HCT116 (cell line): ENCODE measurements around the gene LCE2A. TPM values are rescaled to one million over a fixed set of nuclear protein-coding genes. Genes with fewer than 3 reads are reported as not detected.

Experiments used
- ATAC-seq: fragments of 200-7000 bp; cut with Tn5 transposase; 2 replicates; pipeline ENCODE4 v1.9.1; 2020; ENCODE audit warnings: mild to moderate bottlenecking, moderate library complexity
- Bru-seq: library from RNA; stranded (reverse); fragments of 400-500 nt; gene quantifications from one replicate; lab custom pipeline; 2021; lab: Mats Ljungman, UMichigan
- BruChase-seq, 2 experiments: library from RNA; stranded (reverse); fragments of 400-500 nt; gene quantifications; one replicate each; lab custom pipeline; 2021; lab: Mats Ljungman, UMichigan
- BruUV-seq: library from RNA; stranded (reverse); fragments of 400-500 nt; replicated peaks from 2 replicates; lab custom pipeline; 2021; lab: Mats Ljungman, UMichigan
- CTCF ChIA-PET: fragments of 300-600 bp; sonication (Branson Sonifier 250); formaldehyde crosslinking; loops from one replicate; lab custom pipeline; 2021; ENCODE audit warnings: antibody characterized with exemption; lab: Charles Lee
- POLR2A ChIA-PET: fragments of 300-600, 350-600 bp; sonication (Branson Sonifier 250); formaldehyde crosslinking; loops from one replicate; lab custom pipeline; 2021; ENCODE audit warnings: antibody characterized with exemption; lab: Charles Lee
- RAD21 ChIA-PET, 2 experiments: fragments of 300-600 bp; sonication (Branson Sonifier 250); formaldehyde crosslinking; loops; one replicate each; lab custom pipeline; 2023; ENCODE audit warnings: low total read pairs in 2 of 2; ENCODE audit not compliant: uncharacterized antibody in 2 of 2, unreplicated experiment in 2 of 2, low non-redundant PET in 1 of 2; lab: Charles Lee
- DNase-seq: peaks from one replicate; pipeline ENCODE4 v3.0.0-alpha.2; 2010; ENCODE audit warnings: low read depth, low spot score
- H2AFZ ChIP-seq: fragments of 200-600 bp; shearing (Covaris generic), sonication (generic); 2 replicates; pipeline ENCODE4 v1.6.1; 2017; ENCODE audit warnings: low read depth, mixed run types, mixed read lengths, antibody characterized with exemption, low read length; ENCODE audit not compliant: poor library complexity, severe bottlenecking
- H3K27ac ChIP-seq: 2 replicates; pipeline ENCODE4 v1.5.1; 2012; ENCODE audit warnings: low read depth, low read length
- H3K27me3 ChIP-seq: fragments of 200-600 bp; sonication (generic); 2 replicates; pipeline ENCODE4 v1.6.1; 2016; ENCODE audit warnings: mixed run types, low read length, mixed read lengths; ENCODE audit not compliant: insufficient read depth
- H3K36me3 ChIP-seq, 2 experiments: fragments of 200-500 bp in 1 of 2; fragments of 200-600 bp in 1 of 2; sonication (Bioruptor generic) in 1 of 2; sonication (generic) in 1 of 2; 2 replicates each; pipeline versions ENCODE4 v1.5.1 to v1.6.1; 2014 to 2016; ENCODE audit warnings: low read length in 2 of 2, inconsistent platforms in 1 of 2, mixed read lengths in 1 of 2, mixed run types in 1 of 2; ENCODE audit not compliant: insufficient read depth in 2 of 2, control insufficient read depth in 1 of 2
- H3K4me1 ChIP-seq, 2 experiments: fragments of 200-600 bp in 1 of 2; sonication (generic) in 1 of 2; 2 replicates each; pipeline versions ENCODE4 v1.5.1 to v1.6.1; 2012 to 2017; ENCODE audit warnings: low read length in 2 of 2, inconsistent platforms in 1 of 2, mild to moderate bottlenecking in 1 of 2, mixed read lengths in 1 of 2, mixed run types in 1 of 2, moderate library complexity in 1 of 2; ENCODE audit not compliant: insufficient read depth in 2 of 2, control insufficient read depth in 1 of 2
- H3K4me2 ChIP-seq: fragments of 200-600 bp; sonication (generic); 2 replicates; pipeline ENCODE4 v1.6.1; 2017; ENCODE audit warnings: mixed run types, low read length, mixed read lengths
- H3K4me3 ChIP-seq, 2 experiments: fragments of 200-600 bp in 1 of 2; sonication (generic) in 1 of 2; replicated peaks in 1 of 2; 2 replicates each; pipeline ENCODE4 v1.5.1; 2011 to 2016; ENCODE audit warnings: low read length in 2 of 2, control low read depth in 1 of 2, low read depth in 1 of 2, mild to moderate bottlenecking in 1 of 2, mixed read lengths in 1 of 2, mixed run types in 1 of 2
- H3K79me2 ChIP-seq: fragments of 200-600 bp; sonication (generic); 2 replicates; pipeline ENCODE4 v1.6.1; 2017; ENCODE audit warnings: mild to moderate bottlenecking, mixed run types, low read length, moderate library complexity, mixed read lengths; ENCODE audit not compliant: insufficient read depth
- H3K9ac ChIP-seq: fragments of 200-600 bp; sonication (generic); 2 replicates; pipeline ENCODE4 v1.6.1; 2016; ENCODE audit warnings: low read length, mixed read lengths
- H3K9me2 ChIP-seq: fragments of 200-600 bp; sonication (generic), shearing (Covaris generic); 2 replicates; pipeline ENCODE4 v1.6.1; 2017; ENCODE audit warnings: mixed run types, mild to moderate bottlenecking, moderate library complexity; ENCODE audit not compliant: insufficient read depth
- H3K9me3 ChIP-seq, 2 experiments: fragments of 200-500 bp in 1 of 2; fragments of 200-600 bp in 1 of 2; sonication (Bioruptor generic) in 1 of 2; sonication (generic) in 1 of 2; 2 replicates each; pipeline ENCODE4 v1.6.1; 2014 to 2017; ENCODE audit warnings: low read length in 2 of 2, mixed read lengths in 2 of 2, inconsistent platforms in 1 of 2, low read depth in 1 of 2, mild to moderate bottlenecking in 1 of 2, mixed run types in 1 of 2, moderate library complexity in 1 of 2; ENCODE audit not compliant: control insufficient read depth in 1 of 2, insufficient read depth in 1 of 2
- H4K20me1 ChIP-seq: fragments of 200-600 bp; sonication (generic), shearing (Covaris generic); 2 replicates; pipeline ENCODE4 v1.6.1; 2017; ENCODE audit warnings: mixed run types, mild to moderate bottlenecking, moderate library complexity; ENCODE audit not compliant: insufficient read depth
- CBX3 ChIP-seq: IDR thresholded peaks from 2 replicates; pipeline ENCODE4 v1.6.1; 2012; ENCODE audit warnings: low read depth
- EGR1 ChIP-seq: IDR thresholded peaks from 2 replicates; pipeline ENCODE4 v1.6.1; 2012; ENCODE audit warnings: low read depth
- ELF1 ChIP-seq: IDR thresholded peaks from 2 replicates; pipeline ENCODE4 v1.6.1; 2012; ENCODE audit warnings: low read depth, borderline replicate concordance
- EZH2 ChIP-seq: fragments of 200-600 bp; sonication (generic); IDR thresholded peaks from 2 replicates; pipeline ENCODE4 v1.6.1; 2017; ENCODE audit warnings: antibody characterized with exemption, mixed run types
- EZH2phosphoT487 ChIP-seq: fragments of 200-600 bp; IDR thresholded peaks from 2 replicates; pipeline ENCODE4 v1.6.1; 2018; ENCODE audit warnings: antibody characterized with exemption, borderline replicate concordance
- POLR2AphosphoS5 ChIP-seq: IDR thresholded peaks from 2 replicates; pipeline ENCODE4 v1.6.1; 2011; ENCODE audit warnings: mild to moderate bottlenecking, low read depth, low read length, moderate library complexity
- RAD21 ChIP-seq: IDR thresholded peaks from 2 replicates; pipeline ENCODE4 v1.6.1; 2012; ENCODE audit warnings: low read depth, mild to moderate bottlenecking
- SIN3A ChIP-seq: IDR thresholded peaks from 2 replicates; pipeline ENCODE4 v1.6.1; 2012; ENCODE audit warnings: low read depth
- SP1 ChIP-seq: IDR thresholded peaks from 2 replicates; pipeline ENCODE4 v1.6.1; 2012; ENCODE audit warnings: low read depth
- TCF7L2 ChIP-seq: IDR thresholded peaks from 2 replicates; pipeline ENCODE4 v1.7.0; 2011; ENCODE audit warnings: borderline replicate concordance, inconsistent platforms; ENCODE audit not compliant: insufficient read depth, insufficient read length; ENCODE audit errors: extremely low read depth
- YY1 ChIP-seq: IDR thresholded peaks from 2 replicates; pipeline ENCODE4 v1.6.1; 2011; ENCODE audit warnings: low read length, low read depth, moderate library complexity, mild to moderate bottlenecking; ENCODE audit not compliant: insufficient replicate concordance; ENCODE audit errors: extremely low read depth
- ZNF274 ChIP-seq: fragments of 200-500 bp; sonication (Bioruptor generic); IDR thresholded peaks from 2 replicates; pipeline ENCODE4 v1.6.1; 2014; ENCODE audit warnings: mild to moderate bottlenecking, low read depth, low read length, inconsistent platforms
- intact Hi-C: fragments of 100-400 bp; cut with micrococcal nuclease; formaldehyde crosslinking; loops from 2 replicates; pipeline ENCODE4 v1.10.0; 2022
- long read RNA-seq: library from polyadenylated mRNA; unstranded; transcript quantifications from one replicate; pipeline ENCODE4 v2.0.0, GENCODE V29; 2021; ENCODE audit not compliant: unreplicated experiment
- polyA plus RNA-seq: library from polyadenylated mRNA; unstranded; fragments of >200 nt; gene quantifications from 2 replicates; pipeline ENCODE4 v1.2.1, GENCODE V29; 2012; ENCODE audit warnings: missing spikeins
- total RNA-seq: library from RNA; stranded (reverse); gene quantifications from one replicate; pipeline ENCODE4 v1.2.1, GENCODE V29; 2021; ENCODE audit not compliant: unreplicated experiment
- TF ChIP-seq, protein P1 (sequence below): IDR thresholded peaks from 2 replicates; pipeline ENCODE4 v1.6.1; 2011; ENCODE audit warnings: mild to moderate bottlenecking, low read length, moderate library complexity; ENCODE audit not compliant: insufficient replicate concordance; ENCODE audit errors: extremely low read depth
- TF ChIP-seq, protein P2 (sequence below): IDR thresholded peaks from 2 replicates; pipeline ENCODE4 v1.6.1; 2012; ENCODE audit warnings: low read depth
- TF ChIP-seq, protein P3 (sequence below), 3 experiments: fragments of 200-600 bp in 1 of 3; sonication (generic) in 1 of 3; IDR thresholded peaks in 2 of 3; conservative IDR thresholded peaks in 1 of 3; 2 replicates each; pipeline ENCODE4 v1.5.1; 2012 to 2017; ENCODE audit warnings: low read depth in 2 of 3, low read length in 2 of 3, antibody characterized with exemption in 1 of 3, borderline replicate concordance in 1 of 3, control low read depth in 1 of 3, mild to moderate bottlenecking in 1 of 3, mixed read lengths in 1 of 3, mixed run types in 1 of 3, moderate library complexity in 1 of 3; ENCODE audit not compliant: insufficient read depth in 1 of 3

The LCE2A gene, protein sequence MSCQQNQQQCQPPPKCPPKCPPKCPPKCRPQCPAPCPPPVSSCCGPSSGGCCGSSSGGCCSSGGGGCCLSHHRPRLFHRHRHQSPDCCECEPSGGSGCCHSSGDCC
- total RNA-seq (not detected), Bru-seq, nascent RNA (not detected), BruChase-seq, experiment 1, labeled RNA remaining after a 6-hour chase (not detected), BruChase-seq, experiment 2, labeled RNA remaining after a 2-hour chase (not detected)
- polyA plus RNA-seq, result not detected in 2 replicates
- long read RNA-seq, result 0 reads

DNA sequence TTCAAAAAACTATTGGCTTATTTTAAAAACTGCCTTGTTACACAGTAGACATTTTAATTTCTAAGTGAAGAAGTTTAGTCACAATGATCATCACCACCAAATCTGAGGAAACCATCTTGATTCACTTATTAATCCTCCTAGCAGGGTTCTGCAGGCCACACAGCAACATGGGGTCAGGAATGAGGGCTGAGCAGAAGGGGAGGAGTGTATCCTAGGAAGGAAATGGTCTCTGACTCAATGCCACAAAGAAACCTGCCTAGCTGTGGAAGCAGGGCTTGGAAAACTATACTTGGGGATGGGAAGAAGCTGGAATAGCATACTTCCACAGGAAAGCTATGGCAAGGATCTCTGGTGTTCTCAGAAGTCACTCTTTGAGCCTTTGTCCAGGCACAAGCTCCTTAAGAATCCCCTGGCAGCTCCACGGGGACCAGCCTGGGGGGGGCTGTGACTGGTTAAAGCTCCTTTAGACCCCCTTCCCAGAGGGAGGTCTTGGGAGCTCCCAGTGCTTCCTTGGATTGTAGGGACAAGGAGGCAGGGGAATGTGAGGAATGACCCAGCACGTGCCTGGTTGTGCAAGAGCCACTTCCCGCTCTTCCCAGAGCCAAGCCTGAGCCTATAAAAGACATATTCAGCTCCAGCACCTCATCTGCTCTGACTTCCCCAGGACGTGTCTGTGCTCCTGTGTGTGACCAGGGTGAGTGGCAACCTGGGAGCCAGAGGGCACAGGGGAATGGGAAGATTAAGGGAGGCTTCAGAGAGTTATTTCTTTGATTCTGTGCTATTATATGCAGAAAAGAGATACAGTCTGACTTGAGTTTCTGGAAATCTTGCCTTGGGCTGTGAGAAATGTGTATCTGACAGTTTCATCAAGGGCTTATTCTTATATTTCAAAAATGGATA lies at the start of gene LCE2A:
Gene LCE2A, plus strand, starts transcription at position 645 of the 900 bp plus-strand sequence. CDS start 557 bp downstream, outside the sequence.
- H3K9ac ChIP-seq, result no peak within 1 kb of the TSS
- CTCF ChIA-PET, result no interaction called here
- no peak within 1 kb of the TSS for H3K4me3 ChIP-seq
- no peak for TF ChIP-seq ELF1
- no peak for TF ChIP-seq ZNF274
- no peak for TF ChIP-seq SIN3A
- no peak for TF ChIP-seq EGR1
- no peak for TF ChIP-seq SP1
- TF ChIP-seq, protein P1, sequence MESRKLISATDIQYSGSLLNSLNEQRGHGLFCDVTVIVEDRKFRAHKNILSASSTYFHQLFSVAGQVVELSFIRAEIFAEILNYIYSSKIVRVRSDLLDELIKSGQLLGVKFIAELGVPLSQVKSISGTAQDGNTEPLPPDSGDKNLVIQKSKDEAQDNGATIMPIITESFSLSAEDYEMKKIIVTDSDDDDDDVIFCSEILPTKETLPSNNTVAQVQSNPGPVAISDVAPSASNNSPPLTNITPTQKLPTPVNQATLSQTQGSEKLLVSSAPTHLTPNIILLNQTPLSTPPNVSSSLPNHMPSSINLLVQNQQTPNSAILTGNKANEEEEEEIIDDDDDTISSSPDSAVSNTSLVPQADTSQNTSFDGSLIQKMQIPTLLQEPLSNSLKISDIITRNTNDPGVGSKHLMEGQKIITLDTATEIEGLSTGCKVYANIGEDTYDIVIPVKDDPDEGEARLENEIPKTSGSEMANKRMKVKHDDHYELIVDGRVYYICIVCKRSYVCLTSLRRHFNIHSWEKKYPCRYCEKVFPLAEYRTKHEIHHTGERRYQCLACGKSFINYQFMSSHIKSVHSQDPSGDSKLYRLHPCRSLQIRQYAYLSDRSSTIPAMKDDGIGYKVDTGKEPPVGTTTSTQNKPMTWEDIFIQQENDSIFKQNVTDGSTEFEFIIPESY, result no peak
- TF ChIP-seq TCF7L2, result no peak
- TF ChIP-seq EZH2, result no peak
- TF ChIP-seq POLR2AphosphoS5, result no peak
- no peak for TF ChIP-seq CBX3
- no peak for TF ChIP-seq EZH2phosphoT487
- TF ChIP-seq, protein P2, sequence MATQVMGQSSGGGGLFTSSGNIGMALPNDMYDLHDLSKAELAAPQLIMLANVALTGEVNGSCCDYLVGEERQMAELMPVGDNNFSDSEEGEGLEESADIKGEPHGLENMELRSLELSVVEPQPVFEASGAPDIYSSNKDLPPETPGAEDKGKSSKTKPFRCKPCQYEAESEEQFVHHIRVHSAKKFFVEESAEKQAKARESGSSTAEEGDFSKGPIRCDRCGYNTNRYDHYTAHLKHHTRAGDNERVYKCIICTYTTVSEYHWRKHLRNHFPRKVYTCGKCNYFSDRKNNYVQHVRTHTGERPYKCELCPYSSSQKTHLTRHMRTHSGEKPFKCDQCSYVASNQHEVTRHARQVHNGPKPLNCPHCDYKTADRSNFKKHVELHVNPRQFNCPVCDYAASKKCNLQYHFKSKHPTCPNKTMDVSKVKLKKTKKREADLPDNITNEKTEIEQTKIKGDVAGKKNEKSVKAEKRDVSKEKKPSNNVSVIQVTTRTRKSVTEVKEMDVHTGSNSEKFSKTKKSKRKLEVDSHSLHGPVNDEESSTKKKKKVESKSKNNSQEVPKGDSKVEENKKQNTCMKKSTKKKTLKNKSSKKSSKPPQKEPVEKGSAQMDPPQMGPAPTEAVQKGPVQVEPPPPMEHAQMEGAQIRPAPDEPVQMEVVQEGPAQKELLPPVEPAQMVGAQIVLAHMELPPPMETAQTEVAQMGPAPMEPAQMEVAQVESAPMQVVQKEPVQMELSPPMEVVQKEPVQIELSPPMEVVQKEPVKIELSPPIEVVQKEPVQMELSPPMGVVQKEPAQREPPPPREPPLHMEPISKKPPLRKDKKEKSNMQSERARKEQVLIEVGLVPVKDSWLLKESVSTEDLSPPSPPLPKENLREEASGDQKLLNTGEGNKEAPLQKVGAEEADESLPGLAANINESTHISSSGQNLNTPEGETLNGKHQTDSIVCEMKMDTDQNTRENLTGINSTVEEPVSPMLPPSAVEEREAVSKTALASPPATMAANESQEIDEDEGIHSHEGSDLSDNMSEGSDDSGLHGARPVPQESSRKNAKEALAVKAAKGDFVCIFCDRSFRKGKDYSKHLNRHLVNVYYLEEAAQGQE, result no peak
- TF ChIP-seq, protein P3, sequence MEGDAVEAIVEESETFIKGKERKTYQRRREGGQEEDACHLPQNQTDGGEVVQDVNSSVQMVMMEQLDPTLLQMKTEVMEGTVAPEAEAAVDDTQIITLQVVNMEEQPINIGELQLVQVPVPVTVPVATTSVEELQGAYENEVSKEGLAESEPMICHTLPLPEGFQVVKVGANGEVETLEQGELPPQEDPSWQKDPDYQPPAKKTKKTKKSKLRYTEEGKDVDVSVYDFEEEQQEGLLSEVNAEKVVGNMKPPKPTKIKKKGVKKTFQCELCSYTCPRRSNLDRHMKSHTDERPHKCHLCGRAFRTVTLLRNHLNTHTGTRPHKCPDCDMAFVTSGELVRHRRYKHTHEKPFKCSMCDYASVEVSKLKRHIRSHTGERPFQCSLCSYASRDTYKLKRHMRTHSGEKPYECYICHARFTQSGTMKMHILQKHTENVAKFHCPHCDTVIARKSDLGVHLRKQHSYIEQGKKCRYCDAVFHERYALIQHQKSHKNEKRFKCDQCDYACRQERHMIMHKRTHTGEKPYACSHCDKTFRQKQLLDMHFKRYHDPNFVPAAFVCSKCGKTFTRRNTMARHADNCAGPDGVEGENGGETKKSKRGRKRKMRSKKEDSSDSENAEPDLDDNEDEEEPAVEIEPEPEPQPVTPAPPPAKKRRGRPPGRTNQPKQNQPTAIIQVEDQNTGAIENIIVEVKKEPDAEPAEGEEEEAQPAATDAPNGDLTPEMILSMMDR (IDR thresholded peaks at IDR 0.05 in 2 of 3, conservative IDR thresholded peaks at IDR 0.05 in 1 of 3; ENCODE audit: borderline replicate concordance in 1 of 3, insufficient read depth in 1 of 3, low read depth in 2 of 3, low read length in 2 of 3), result no peak
- no peak for TF ChIP-seq YY1
- no peak for TF ChIP-seq RAD21
- RAD21 ChIA-PET, result interaction anchor here in 1 of 2 experiments (0.6 kb wide), 1 partner anchor 15 kb away, joined by 4 read pairs; no protein-coding TSS in a partner anchor
- no peaks in the 10 kb centered on the region for H3K36me3 ChIP-seq
- ATAC-seq (no peak), DNase-seq (no peak)
- peaks cover 37% of the 10 kb centered on the region for H3K27me3 ChIP-seq
- no peaks in the 10 kb centered on the region for H4K20me1 ChIP-seq
- H3K9me2 ChIP-seq, result no peaks in the 10 kb centered on the region
- no peaks in the 10 kb centered on the region for H3K9me3 ChIP-seq
- H3K4me1 ChIP-seq, result no peaks in the 10 kb centered on the region
- no TSS peak for BruUV-seq
- H3K4me2 ChIP-seq, result no peak within 1 kb of the TSS
- H3K79me2 ChIP-seq, result no peaks in the 10 kb centered on the region
- H3K27ac ChIP-seq, result no peak within 1 kb of the TSS
- H2AFZ ChIP-seq, result no peak within 1 kb of the TSS
- POLR2A ChIA-PET, result no interaction called here
- intact Hi-C loops, result no loop called here
